Subcutaneous abdominal adipose tissue (tissue), 5 donors: Measurements from ENCODE around the gene KIAA1586.
"Not testable (repeated sequence)": the region's sequence is repeated elsewhere in the genome, so short reads cannot be mapped to it uniquely, and the experiment has no call there.

Source experiments
- H3K27ac ChIP-seq: one replicate; pipeline ENCODE4 v1.7.0; 2013; ENCODE audit warnings: low read depth, mild to moderate bottlenecking, inconsistent platforms, low read length, moderate library complexity
- H3K27me3 ChIP-seq, 5 donors: one replicate each; pipeline ENCODE4 v1.7.0; 2013; ENCODE audit warnings: low read length in 5 of 5, inconsistent platforms in 1 of 5; ENCODE audit not compliant: control insufficient read depth in 5 of 5, insufficient read depth in 4 of 5
- H3K36me3 ChIP-seq, 5 donors: one replicate each; pipeline ENCODE4 v1.7.0; 2013; ENCODE audit warnings: low read length in 5 of 5; ENCODE audit not compliant: control insufficient read depth in 5 of 5, insufficient read depth in 5 of 5
- H3K4me1 ChIP-seq, 5 donors: one replicate each; pipeline ENCODE4 v1.7.0; 2013; ENCODE audit warnings: low read length in 5 of 5, mild to moderate bottlenecking in 3 of 5, moderate library complexity in 1 of 5; ENCODE audit not compliant: control insufficient read depth in 5 of 5, insufficient read depth in 5 of 5
- H3K4me3 ChIP-seq, 5 donors: one replicate each; pipeline ENCODE4 v1.7.0; 2013; ENCODE audit warnings: low read length in 5 of 5, low read depth in 1 of 5
- H3K9ac ChIP-seq, 5 donors: one replicate each; pipeline ENCODE4 v1.7.0; 2013; ENCODE audit warnings: low read length in 5 of 5, mild to moderate bottlenecking in 4 of 5, moderate library complexity in 3 of 5
- H3K9me3 ChIP-seq, 5 donors: one replicate each; pipeline ENCODE4 v1.7.0; 2013; ENCODE audit warnings: low read length in 5 of 5; ENCODE audit not compliant: control insufficient read depth in 5 of 5
- donor health status: healthy.
- donor health status: healthy.
- donor health status: healthy.
- donor health status: healthy.
- donor health status: healthy.

The KIAA1586 gene

DNA sequence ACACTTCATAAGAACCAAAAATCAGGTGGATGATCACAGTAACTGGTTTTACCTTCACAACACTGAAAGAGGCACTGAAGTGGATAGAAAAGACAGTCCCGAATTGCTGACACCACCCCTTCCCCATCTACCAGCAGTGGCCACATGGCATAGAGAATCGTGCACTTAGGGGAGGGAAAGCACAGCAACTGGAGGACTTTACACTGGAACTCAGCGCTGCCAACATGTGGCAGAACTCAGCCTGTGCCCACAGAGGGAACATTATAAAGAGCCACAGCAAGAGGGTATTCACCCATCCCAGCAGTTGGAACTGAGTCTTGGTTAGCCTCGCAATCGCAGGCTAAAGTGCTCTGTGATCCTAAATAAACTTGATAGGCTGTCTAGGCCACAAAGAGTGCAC is 6.5 kb upstream of the KIAA1586 start:
- Histone ChIP-seq H3K9ac (no peak overlapping the region), H3K4me1 (no peaks in the 10 kb centered on the region), H3K9me3 (no peaks in the 10 kb centered on the region), H3K36me3 (no peaks in the 10 kb centered on the region), H3K27ac (no peak overlapping the region), H3K4me3 (no peak overlapping the region), H3K27me3 (peaks cover 0 to 5% (median 3%) of the 10 kb centered on the region in 5 donors)

DNA sequence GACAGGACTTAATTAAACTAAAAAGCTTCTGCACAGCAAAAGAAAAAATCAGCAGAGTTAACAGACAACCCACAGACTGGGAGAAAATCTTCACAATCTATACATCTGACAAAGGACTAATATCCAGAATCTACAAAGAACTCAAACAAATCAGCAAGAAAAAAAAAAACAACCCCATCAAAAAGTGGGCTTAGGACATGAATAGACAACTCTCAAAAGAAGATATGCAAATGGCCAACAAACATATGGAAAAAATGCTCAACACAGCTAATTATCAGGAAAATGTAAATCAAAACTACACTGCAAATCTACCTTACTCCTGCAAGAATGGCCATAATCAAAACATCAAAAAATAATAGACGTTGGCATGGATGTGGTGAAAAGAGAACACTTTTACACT is 2.4 kb upstream of the KIAA1586 start:
- not testable (repeated sequence) for H3K27ac ChIP-seq, H3K9ac ChIP-seq, H3K4me3 ChIP-seq, H3K9me3 ChIP-seq, H3K27me3 ChIP-seq, H3K36me3 ChIP-seq
- H3K4me1 ChIP-seq, result peaks cover 0 to 12% (median 4%) of the 10 kb centered on the region in 5 donors

DNA sequence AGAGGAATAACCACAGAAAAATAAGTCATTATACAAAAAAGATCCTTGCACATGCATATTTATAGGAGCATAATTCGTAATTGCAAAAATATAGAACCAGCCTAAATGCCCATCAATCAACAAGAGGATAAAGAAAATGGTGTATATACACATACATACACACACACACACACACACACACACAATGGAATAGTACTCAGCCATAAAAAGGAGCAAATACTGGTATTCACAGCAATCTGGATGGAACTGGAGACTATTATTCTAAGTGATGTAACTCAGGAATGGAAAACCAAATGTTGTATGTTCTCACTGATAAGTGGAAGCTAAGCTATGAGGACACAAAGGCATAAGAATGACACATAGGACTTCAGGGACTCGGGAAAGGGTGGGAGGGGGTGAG is 1.9 kb upstream of the KIAA1586 start:
- peaks cover 0 to 12% (median 4%) of the 10 kb centered on the region in 5 donors for H3K4me1 ChIP-seq
- H3K27ac ChIP-seq, result no peak overlapping the region
- H3K27me3 ChIP-seq, result peaks cover 0 to 3% (median 0%) of the 10 kb centered on the region in 5 donors
- H3K4me3 ChIP-seq, result no peak overlapping the region
- H3K36me3 ChIP-seq, result peaks cover 0 to 7% (median 0%) of the 10 kb centered on the region in 5 donors
- H3K9ac ChIP-seq, result no peak overlapping the region
- H3K9me3 ChIP-seq, result no peaks in the 10 kb centered on the region

DNA sequence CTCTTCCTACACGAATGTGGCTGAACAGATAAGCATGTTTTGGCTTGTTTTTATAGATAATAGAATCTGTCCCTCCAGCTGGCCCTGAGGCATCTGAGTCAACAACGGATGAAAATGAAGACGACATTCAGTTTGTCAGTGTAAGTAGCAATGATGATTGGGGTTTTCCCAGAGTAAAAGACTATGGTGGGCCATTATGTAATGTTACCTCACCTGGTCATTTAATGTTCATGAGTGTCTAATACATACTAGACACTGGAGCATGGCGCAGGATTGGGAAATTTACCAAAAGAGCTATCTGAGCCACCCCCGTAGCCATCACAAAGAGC is 728 bp downstream of the KIAA1586 start:
- Histone ChIP-seq H3K4me1 (peaks cover 0 to 12% (median 4%) of the 10 kb centered on the region in 5 donors), H3K36me3 (peaks cover 2 to 16% (median 9%) of the 10 kb centered on the region in 5 donors)
- not testable (repeated sequence) for H3K9ac ChIP-seq, H3K9me3 ChIP-seq, H3K4me3 ChIP-seq, H3K27me3 ChIP-seq, H3K27ac ChIP-seq

DNA sequence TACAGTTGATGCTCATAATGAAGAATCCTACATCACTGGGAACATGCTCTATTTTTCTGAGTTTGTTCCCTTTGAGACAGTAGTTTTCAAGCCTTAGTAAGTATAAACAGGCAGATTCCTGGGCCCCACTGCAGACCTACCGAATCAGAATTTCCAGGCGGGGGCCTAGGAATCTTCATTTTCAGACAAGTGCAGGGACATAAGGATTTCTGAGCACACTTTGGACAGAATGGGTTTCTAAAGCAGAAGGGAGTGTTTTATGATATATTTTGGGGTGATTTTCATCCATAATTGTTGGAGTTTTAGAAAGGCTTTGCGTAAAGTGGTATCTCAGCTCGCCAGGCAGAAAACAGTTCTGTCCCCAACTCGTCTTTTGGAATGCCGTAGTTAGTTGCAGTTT is 1.4 kb downstream of the KIAA1586 start:
- H3K9me3 ChIP-seq, H3K4me3 ChIP-seq, H3K9ac ChIP-seq, H3K27me3 ChIP-seq, H3K27ac ChIP-seq: not testable (repeated sequence)
- peaks cover 5 to 21% (median 14%) of the 10 kb centered on the region in 5 donors for H3K36me3 ChIP-seq
- peaks cover 0 to 12% (median 4%) of the 10 kb centered on the region in 5 donors for H3K4me1 ChIP-seq

DNA sequence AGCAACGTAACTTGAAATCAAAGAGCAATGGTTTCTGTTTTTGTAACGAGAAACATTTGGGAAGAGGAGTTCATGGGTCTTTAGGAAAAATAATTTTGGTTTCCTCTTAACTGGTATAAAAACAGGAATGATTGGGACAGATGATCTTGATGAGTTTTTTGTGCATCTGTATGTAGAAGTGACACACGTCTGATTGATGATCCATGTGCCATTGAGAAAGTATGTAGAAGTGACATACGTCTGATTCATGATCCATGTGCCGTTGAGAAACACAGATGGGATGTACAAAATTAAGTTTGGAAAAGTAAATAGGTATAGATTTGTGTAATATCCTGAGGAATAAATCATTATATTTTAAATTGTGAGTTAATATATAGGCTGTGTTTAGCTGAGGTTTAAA is 2.1 kb downstream of the KIAA1586 start:
- Histone ChIP-seq H3K9ac (no peak overlapping the region), H3K9me3 (no peaks in the 10 kb centered on the region), H3K27ac (no peak overlapping the region), H3K27me3 (no peaks in the 10 kb centered on the region), H3K4me1 (peaks cover 0 to 12% (median 4%) of the 10 kb centered on the region in 5 donors), H3K4me3 (no peak overlapping the region), H3K36me3 (peaks cover 8 to 28% (median 21%) of the 10 kb centered on the region in 5 donors)

DNA sequence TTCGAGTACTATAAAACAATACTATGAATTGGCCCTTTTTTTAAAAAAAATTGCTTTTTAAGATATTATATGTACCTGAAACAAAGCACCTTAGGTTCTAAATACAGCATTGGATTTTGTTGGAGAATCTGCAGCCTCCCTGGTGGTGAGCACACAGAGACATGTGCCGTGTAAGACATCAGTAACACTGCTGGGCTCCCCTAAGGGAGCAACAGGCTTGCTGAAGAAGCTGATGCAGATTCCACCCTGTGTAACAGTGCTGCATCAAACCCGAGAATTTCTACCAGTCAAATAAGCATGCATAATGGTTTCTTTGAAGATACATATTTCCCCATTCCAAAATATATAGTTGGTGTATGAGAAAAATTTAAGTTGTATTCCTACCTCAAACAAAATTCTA is 17.4 kb downstream of the KIAA1586 start:
- Histone ChIP-seq H3K27me3 (no peaks in the 10 kb centered on the region), H3K4me3 (no peak overlapping the region), H3K4me1 (no peaks in the 10 kb centered on the region), H3K27ac (no peak overlapping the region), H3K36me3 (peaks cover 15 to 30% (median 20%) of the 10 kb centered on the region in 5 donors), H3K9me3 (no peaks in the 10 kb centered on the region), H3K9ac (no peak overlapping the region)

DNA sequence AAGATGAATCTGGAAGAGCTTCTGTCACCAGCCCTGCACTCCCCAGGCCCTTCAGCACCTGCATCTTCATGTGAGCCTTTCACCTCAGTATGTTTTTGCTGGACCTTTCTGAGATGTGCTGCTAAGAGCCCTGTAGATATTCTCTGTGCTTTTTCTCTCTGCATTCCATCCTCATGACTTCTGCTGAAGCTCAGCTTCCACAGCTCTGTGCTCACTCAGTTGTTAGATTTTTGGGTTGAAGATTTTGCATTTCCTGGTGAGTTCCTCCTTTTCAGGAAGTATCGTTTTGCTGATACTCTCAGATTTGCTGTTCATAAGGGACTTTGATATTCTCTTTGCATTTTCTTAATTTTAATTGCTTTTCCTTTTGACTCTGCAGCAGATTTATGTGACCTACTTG is 18.3 kb downstream of the KIAA1586 start:
- Histone ChIP-seq H3K27me3 (no peaks in the 10 kb centered on the region), H3K36me3 (peaks cover 15 to 26% (median 18%) of the 10 kb centered on the region in 5 donors), H3K4me3 (no peak overlapping the region), H3K9ac (no peak overlapping the region), H3K9me3 (no peaks in the 10 kb centered on the region), H3K4me1 (no peaks in the 10 kb centered on the region), H3K27ac (no peak overlapping the region)

DNA sequence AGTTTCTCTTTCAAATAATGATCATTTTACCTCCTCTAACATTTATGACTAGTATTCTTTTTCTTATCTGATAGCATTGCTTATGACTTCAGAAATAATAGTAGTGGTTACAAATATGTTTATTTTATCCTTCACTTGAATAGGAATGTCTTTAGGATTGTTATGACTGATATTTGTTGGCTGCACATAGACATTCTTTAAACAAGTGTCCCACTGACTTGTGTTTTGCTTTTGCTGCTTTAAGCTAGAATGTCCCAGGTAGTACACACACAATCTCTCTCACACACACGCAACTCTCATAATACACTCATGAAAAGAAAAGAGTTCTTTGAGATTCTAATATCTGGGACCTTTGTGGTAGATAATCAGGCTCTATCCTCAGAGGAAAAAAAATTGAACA is 21.6 kb downstream of the KIAA1586 start:
- H3K36me3 ChIP-seq, result peaks cover 4 to 13% (median 10%) of the 10 kb centered on the region in 5 donors
- H3K27me3 ChIP-seq, result no peaks in the 10 kb centered on the region
- no peak overlapping the region for H3K9ac ChIP-seq
- H3K27ac ChIP-seq, result no peak overlapping the region
- H3K9me3 ChIP-seq, result no peaks in the 10 kb centered on the region
- no peak overlapping the region for H3K4me3 ChIP-seq
- H3K4me1 ChIP-seq, result no peaks in the 10 kb centered on the region

DNA sequence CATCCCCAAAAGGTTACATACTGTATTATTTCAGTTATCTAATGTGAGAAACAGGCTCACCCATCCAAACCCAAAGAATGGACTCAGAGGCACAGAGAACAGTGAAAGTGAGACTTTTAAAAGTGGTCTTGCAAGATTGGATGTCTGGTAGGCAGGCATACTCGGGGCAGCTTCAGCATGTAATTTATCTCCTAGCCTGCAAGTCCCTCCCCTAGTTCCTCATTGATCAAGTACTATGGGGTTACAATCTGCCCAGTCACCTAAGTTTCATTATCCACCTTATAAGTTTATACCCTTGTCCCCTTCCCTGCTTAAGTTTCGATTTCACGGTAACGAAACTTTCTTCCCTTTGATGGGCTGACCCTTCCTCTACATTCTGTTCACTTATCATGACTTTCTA is 22.7 kb downstream of the KIAA1586 start:
- no peak overlapping the region for H3K4me3 ChIP-seq
- peaks cover 7 to 13% (median 10%) of the 10 kb centered on the region in 5 donors for H3K36me3 ChIP-seq
- no peaks in the 10 kb centered on the region for H3K27me3 ChIP-seq
- no peak overlapping the region for H3K27ac ChIP-seq
- H3K4me1 ChIP-seq, result no peaks in the 10 kb centered on the region
- no peaks in the 10 kb centered on the region for H3K9me3 ChIP-seq
- H3K9ac ChIP-seq, result no peak overlapping the region

DNA sequence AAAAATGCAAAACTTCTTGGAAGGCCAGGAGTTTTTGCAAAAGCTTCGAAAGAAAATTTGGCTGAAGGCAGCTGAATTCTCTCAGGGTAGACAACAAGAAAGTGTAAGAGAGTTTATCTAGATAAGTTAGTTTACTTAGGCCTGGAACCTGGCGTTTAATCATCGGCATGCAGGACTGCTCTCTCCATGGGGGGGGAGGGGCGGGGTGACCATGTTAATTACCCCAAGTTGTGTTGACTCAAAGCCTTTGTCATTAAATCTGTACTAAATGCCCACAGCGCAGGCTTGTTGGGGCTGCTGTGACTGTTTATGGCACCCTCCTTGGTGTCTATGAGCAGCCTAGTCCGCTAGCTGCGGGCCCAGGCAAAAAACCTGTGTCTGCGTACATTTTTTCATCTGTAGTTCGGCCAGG is 23.4 kb downstream of the KIAA1586 start:
- Histone ChIP-seq H3K9me3 (no peaks in the 10 kb centered on the region), H3K27me3 (no peaks in the 10 kb centered on the region), H3K9ac (no peak overlapping the region), H3K27ac (no peak overlapping the region), H3K36me3 (peaks cover 5 to 11% (median 7%) of the 10 kb centered on the region in 5 donors), H3K4me1 (no peaks in the 10 kb centered on the region), H3K4me3 (no peak overlapping the region)
